GDM1 (cell line): ENCODE data around the gene DDX1.
"Not testable (repeated sequence)": the region's sequence is repeated elsewhere in the genome, so short reads cannot be mapped to it uniquely, and the experiment has no call there.

Experiments
- DNase-seq: peaks from one replicate; lab custom pipeline; 2025; lab: John Stamatoyannopoulos, UW

The DDX1 gene

DNA sequence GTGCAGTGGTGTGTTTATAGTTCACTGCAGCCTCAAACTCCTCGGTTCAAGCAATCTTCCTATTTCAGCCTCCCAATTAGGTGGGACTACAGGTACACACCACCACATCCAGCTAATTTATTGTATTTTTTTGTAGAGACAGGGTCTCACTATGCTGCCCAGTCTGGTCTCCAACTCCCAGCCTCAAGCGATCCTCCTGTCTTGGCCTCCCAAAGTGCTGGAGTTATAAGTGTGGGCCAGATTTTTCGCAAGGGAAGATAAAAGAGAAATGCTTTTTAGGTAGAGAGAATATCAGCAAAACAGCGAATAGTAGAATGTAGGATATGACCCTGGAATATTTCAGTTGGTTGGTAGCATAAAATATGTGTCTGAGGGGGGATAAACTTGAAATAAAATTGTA lies 4.3 kb downstream of the DDX1 start:
- no peak for DNase-seq

DNA sequence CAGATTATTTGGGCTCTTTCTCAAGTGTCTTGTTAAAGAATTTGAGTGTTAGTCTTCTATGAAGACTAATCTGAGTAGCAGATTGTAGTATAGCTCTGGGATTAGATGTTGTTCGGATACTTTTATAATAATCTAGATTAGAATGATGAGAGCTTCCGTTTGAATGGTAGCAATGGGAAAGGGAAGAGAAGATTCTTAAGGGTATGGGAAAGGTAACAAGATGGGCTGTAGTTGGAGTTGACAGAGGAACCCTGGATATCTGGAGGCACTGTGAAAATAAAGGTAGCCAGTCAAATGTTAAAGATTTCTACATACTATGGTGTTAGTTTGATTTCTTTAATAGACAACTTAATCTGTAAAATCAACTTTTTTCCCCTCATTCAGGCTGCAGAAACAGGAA lies 4.7 kb downstream of the DDX1 start:
- no peak for DNase-seq

DNA sequence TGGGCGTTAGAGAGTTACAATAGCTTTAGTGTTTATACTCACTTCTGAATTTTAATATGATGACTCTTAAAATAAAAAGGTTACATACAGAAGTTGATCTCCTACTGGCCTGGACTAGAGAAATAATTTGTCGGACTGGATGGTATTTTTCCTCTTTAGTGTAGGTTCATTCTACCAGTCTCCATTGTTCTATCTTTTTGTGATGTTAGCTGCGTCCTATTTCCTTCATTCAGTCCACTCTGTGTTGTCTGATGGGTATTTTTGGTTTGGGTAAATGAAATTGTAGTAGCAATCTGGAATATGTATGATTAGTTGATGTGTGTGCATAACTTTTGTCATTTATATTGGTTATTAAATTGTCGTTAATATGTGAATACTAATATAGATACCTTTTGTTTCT lies 5.3 kb downstream of the DDX1 start:
- no peak for DNase-seq

DNA sequence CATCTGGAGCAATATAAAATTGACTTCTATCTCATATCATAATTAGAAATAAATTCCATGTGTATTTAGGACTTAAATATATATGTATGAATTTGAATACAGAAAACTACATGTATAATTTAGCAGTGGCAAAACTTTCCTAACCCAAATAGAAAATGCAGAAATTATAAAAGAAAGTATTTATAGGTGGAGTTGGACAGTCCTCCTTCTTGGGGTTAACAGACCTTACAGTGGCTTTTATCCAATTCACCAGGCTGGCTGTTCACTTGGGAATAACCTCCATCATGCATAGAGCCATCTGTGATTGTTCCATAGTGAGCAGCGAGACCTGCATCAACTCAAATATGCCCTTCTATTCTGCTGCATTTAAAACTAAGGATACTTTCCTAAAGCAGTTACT lies 8.3 kb downstream of the DDX1 start:
- DNase-seq = no peak

DNA sequence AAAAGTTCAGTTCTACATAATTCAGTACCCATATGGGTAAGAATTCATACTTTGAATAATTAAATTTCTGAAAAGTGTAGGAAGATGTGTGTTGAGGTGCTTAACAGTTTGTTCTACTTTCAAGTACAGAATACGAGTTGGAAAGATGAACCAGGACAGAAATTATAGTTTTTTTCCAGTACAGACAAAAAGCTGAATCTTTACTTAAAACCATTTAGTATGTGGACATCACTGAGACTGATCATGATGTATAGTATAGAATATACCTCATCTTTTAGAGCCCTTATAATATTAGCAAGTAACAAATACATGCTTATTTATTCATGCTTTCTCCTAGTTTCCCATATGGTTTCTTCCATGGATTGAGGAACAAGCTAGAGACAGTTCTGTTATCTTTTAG lies 10.0 kb downstream of the DDX1 start:
- DNase-seq = no peak

DNA sequence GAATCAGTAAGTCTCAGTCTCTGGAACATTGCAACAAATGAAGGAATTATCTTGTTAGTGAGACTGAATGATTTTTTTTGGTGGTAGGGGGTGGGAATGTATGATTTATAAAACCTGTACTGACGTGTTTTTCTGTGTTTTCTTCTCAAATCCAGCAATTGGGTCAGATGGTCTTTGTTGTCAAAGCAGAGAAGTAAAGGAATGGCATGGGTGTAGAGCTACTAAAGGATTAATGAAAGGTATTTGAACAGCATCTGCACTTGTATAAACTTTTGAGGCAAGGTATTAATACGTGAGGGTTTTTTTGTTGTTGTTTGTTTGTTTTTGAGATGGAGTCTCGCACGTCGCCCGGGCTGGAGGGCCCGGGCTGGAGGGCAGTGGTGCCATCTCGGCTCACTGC lies 10.7 kb downstream of the DDX1 start:
- no peak for DNase-seq

DNA sequence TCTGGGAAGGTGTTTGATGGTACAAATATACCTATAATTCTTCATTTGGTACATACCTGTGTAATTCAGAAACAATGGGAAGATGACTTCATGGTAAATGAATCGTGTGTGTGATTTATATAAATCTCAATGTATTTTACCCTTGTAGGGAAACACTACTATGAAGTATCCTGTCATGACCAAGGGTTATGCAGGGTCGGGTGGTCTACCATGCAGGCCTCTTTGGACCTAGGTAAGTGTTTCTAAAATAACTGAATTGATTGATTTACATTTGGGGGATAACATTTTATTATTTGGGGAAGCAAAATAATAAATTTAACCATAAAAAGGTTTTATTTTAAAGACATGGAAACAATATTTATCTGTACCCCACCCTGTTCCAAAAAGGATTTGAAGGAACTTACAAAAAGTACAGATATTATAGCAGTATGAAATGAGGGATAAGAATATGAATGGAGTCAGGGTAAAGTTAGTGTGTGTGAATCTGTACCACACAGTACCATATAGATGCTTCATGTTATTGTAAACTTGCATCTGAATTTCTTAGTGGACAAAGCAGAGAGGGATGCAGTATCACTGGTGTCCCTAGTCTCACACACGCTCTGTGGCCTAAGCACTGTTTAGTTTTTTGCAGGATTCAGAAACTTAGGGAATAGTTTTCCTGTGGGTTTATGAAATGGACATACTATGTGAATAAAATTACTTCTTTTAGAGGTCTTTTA lies 11.5 kb downstream of the DDX1 start:
- no peak for DNase-seq

DNA sequence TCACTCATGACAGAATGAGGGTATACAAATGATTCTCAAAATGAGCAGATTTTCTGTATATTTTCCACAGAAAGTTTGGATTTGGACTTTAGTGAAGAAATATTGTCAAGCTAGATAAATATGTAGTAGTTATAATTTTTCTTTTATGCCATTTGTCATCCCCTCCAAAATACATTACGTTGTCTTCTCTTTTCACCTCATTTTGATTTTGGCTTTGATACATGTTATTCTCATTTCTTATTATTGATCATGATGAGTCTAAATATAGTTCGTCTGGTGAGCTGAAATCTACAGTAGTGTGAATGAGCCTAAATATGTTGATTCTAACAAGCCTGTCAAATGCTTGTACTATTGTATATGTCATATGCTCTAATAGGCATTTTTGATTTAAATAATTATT lies 12.3 kb downstream of the DDX1 start:
- no peak for DNase-seq

DNA sequence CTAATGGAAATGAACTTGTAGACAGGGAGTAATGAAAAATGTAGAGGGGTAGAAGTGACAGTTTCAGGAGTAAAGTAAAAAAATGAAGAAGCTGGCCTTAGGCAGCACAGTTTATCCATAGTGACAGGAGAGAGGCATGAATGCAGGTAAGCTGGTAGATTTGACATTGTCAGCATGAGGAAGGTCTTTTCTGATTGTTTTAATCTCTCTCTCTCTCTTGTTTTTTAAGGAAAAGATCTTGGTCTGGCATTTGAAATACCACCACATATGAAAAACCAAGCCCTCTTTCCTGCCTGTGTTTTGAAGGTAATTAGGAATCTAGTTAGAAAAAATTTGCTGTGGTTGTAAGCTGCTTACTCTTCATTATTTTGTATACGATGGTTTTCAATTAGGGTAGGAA lies 14.1 kb downstream of the DDX1 start:
- DNase-seq = no peak

DNA sequence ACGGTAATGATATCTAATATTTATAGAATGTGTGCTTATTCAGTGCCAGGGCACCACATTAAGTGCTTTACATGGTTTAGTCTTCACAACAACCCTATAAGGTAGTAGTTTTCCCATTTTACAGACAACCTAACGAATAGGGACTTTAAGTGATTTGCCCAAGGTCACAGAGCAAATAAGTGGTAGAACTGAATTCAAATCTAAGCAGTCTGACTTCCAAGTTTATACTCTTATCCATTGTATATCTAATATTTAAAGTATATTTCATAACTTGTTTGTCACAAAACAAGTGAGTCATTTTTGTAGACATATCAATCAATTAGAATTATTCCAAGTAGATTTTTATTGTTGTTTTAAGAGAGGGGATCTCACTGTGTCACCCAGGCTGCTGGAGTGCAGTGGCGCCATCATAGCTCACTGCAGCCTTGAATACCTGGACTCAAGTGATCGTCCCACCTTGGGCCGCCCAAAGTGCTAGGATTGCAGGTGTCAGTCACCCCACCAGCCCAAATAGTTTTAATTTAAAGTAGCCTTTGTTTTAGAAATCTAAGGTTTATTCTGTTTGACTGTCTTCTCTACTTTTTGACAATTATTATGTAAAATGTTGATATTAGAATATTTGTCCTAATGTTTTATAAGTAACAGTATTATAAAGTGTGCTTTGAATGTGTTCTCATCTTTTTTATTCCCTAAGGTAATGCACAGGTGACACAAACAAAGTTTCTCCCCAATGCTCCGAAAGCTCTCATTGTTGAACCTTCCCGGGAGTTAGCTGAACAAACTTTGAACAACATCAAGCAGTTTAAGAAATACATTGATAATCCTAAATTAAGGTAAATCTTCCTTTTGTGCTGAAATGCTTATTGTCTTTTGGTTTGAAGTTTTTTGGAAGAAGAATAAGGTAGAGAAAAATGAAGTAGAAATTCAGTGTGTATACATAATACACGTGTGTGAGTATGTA lies 15.1 kb downstream of the DDX1 start:
- no peak for DNase-seq

DNA sequence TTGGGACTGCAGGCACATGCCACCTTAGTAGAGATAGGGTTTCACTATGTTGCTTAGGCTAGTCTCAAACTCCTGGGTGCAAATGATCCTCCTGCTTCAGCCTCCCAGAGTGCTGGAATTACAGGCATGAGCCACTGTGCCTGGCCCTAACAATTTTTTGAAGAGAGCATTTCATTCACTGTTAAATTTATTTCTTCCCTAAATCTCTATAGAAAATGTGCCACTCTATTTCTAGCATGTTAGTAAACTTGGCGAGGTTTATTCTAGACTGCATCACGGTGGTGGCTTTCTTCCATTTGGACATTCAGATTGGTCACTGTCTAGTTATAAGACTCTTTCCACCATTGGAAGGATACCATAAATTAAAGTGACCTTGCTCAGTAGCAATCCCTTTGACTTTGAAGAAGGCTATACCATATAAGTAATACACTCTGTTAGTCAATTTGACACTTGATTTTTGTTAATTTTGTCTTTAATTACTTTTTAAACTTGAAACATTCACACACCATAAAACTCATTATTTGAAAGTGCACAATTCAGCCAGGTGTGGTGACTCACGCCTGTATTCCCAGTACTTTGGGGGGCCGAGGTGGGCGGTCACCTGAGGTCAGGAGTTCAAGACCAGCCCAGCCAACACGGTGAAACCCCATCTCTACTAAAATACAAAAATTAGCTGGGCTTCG lies 16.2 kb downstream of the DDX1 start:
- DNase-seq = no peak

DNA sequence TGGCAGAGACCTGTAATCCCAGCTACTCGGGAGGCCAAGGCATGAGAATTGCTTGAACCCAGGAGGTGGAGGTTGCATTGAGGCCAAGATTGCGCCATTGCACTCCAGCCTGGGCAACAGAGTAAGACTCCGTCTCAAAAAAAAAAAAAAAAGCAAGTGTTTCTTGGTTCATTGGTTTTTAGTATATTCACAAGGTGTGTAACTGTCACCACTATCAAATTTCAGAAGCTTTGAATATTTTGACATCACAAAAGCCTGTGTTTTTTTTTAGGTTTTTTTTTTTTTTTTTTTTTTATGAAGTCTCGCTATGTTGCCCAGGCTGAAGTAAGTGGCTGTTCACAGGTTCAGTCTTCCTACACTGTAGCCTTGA lies 16.7 kb downstream of the DDX1 start:
- DNase-seq = no peak

DNA sequence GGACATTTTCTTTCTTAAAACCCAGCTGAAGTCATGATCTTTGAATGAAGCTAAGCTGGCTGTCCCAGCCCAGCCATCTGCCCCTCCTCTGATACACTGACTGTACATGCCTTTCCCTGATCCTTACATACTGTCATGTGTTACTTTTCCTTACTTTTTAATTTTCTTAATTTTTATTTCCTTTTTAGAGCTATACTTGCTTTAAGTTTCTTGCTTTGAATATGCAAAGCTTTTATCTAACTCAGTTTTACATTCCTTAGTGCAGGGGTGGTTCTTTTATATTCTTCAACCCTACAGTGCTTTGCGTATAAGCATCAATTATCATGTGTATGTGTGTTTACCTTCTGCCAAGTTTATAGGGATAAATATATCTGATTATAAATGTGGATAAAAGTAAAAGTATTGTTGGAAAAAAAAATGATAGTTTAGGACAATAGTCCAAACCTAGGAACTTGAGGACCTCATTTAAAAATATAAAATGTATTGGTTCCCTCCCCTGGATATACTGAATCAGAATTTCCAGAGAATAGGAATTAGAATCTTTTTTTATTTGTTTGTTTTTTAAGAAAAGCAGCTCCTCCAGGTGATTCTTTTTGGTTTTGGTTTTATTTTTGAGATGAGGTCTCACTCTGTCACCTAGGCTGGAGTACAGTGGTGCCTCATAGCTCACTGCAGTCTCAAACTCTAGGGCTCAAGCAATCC lies 17.8 kb downstream of the DDX1 start:
- DNase-seq = no peak

DNA sequence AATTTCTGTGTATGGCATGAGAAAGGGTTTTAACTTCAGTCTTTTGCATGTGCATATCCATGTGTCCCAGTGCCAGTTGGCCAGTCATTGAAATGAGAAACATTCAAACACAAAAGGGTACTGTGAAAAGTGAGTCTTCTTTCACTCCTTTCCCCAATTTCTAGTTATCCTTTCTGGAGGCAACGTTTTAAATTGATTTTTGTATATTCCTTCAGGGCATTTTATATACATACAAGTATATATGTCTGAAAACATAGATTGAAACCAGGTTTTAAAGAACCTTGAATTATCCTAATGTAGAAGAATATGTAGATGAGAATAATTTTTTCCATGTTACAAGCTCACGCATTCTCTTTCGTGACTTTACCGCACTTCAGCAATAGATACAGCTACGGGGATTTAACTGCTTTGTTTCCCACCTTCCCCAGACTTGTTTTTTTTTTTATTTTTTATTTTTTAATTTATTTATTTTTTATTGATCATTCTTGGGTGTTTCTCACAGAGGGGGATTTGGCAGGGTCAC lies 18.8 kb downstream of the DDX1 start:
- no peak for DNase-seq

DNA sequence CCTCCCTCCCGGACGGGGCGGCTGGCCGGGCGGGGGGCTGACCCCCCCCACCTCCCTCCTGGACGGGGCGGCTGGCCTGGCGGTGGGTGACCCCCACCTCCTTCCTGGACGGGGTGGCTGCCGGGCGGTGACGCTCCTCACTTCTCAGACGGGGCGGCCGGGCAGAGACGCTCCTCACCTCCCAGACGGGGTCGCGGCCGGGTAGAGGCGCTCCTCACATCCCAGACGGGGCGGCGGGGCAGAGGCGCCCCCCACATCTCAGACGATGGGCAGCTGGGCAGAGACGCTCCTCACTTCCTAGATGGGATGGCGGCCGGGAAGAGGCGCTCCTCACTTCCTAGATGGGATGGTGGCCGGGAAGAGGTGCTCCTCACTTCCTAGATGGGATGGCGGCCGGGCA lies 20.4 kb downstream of the DDX1 start:
- DNase-seq = not testable (repeated sequence)

DNA sequence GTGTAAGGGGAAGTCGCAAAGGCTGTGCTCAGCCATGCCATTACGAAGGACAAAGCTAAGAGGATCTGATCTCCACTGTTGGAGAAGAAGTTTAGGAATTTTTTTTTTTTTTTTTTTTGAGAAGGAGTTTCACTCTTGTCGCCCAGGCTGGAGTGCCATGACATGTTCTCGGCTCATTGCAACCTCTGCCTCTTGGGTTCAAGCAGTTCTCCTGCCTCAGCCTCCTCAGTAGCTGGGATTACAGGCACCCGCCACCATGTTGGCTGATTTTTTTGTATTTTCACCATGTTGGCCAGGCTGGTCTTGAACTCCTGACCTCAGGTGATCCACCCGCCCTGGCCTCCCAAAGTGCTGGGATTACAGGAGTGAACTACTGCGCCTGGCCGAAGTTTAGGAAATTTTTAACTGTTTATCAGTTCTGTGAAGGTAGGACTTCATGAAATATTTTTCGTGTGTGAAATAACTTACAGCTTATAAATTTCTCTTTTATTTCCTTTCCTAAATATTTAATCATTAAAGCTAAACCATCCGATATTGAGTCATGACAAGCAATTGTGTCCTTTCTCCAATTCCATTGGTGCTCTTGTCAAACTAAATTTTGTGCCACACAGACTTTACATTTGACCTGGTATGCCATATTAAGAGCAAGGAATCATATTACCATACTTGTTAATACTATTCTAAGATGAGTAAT lies 22.2 kb downstream of the DDX1 start:
- no peak for DNase-seq

DNA sequence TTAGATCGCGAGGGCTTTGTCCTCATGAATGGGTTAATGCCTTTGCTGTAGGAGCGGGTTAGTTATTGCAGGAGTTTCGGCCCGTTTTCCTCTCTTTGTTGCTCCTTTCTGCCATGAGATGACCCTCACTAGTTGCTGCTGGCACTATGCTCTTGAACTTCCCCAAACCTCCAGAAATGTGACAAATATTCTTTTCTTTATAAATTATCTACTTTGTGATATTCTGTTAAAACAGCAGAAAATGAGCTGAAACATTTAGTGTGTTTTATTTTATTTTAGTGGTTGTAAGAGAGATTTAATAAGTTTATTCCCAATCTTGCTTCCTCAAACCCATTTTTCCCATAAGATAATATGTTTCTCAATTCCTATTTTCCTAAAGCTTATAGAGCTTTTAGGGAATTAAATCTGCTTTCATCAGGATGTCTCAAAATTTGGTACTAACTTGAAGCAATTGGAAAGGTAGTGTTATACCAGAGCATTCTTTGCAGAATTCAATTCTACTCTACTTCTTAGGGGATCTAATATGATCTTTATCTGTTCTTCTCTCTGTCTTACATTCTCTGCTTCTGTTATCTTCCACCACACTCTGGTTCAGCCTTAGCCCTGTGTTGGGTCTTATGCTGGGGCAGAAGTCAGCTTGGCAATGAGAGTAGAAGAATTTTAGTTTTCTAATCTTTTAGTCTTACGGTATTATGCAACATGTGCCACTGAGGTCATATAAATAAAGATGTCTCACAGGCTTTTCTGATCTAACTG lies 23.1 kb downstream of the DDX1 start:
- DNase-seq = no peak

DNA sequence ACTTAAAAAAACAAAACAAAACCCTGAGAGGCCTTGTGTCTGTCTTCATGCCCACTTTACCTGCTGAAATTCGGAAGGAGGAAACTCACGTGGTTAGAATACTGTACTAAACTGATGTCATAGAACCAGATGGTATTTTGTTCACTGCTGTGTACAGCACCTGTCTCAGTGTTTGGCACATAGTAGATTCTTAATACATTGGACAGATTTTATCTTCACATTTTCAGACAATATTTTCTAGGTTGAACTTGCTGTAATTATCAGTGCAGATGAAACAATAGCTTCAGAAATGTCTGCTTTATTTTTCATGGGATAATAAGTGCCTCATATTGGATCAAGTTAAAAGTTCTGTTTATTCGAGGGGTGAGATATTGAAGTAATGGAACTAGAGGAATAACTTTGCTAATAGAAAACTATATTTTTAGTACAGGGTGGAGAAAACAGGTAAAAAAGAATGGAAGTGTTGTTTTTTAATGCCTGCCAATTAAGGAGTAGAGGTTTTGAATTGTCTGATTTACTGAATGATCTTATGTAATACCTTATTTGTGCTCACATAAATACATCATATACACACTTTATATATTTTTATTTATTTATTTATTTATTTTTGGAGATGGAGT lies 23.7 kb downstream of the DDX1 start:
- no peak for DNase-seq

DNA sequence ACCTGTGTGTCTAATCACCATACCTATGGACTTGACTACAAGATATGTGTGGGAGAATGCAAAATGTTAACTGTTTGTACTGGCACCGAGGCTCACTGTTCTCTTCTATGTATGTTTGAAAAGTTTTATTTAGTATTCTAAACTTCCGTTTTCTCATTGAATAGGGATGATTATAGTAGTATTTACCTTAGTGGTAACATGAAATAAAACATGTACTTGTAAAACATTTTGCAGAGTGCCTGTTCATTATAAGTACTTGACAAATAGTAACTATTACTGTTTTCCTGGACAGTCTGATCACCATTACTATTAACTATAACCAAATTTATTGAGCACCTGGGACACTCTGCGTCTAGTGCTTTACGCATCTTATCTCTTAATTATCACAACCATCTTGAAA lies 24.8 kb downstream of the DDX1 start:
- DNase-seq = no peak
